Muscle layer of duodenum (tissue), 2 donors: ENCODE data around the gene ZDHHC8.

Experiments used
- H3K27ac ChIP-seq: one replicate; pipeline ENCODE4 v1.7.0; 2013; ENCODE audit warnings: mild to moderate bottlenecking, low read length
- H3K27me3 ChIP-seq: one replicate; pipeline ENCODE4 v1.7.0; 2013; ENCODE audit warnings: low read depth, mild to moderate bottlenecking, control low read depth, low read length
- H3K36me3 ChIP-seq, 2 donors: one replicate each; pipeline ENCODE4 v1.7.0; 2013; ENCODE audit warnings: low read length in 2 of 2, control low read depth in 1 of 2, mild to moderate bottlenecking in 1 of 2; ENCODE audit not compliant: insufficient read depth in 2 of 2, control insufficient read depth in 1 of 2
- H3K4me1 ChIP-seq, 2 donors: one replicate each; pipeline ENCODE4 v1.7.0; 2013; ENCODE audit warnings: low read length in 2 of 2, mild to moderate bottlenecking in 2 of 2, control low read depth in 1 of 2, moderate library complexity in 1 of 2; ENCODE audit not compliant: insufficient read depth in 2 of 2, control insufficient read depth in 1 of 2
- H3K4me3 ChIP-seq, 2 donors: one replicate each; pipeline ENCODE4 v1.7.0; 2013; ENCODE audit warnings: low read length in 2 of 2, low read depth in 1 of 2, mild to moderate bottlenecking in 1 of 2
- H3K9me3 ChIP-seq, 2 donors: one replicate each; pipeline ENCODE4 v1.7.0; 2013; ENCODE audit warnings: low read length in 2 of 2, control low read depth in 1 of 2, mild to moderate bottlenecking in 1 of 2; ENCODE audit not compliant: control insufficient read depth in 1 of 2
- donor health status: healthy.

Gene ZDHHC8

DNA sequence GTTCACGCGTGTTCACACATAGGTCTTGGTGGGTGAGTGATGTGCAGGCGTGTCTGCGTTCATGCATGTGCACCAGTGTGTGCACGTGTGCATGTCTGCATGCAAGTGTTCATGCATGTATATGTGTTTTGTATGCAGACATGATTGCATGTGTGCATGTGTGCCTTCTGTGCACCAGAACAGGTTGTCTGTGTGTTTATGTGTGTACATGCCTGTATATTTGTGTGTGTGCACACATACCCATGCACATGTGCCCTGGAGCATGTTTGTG is 4.9 kb downstream of the ZDHHC8 start:
- Histone ChIP-seq H3K36me3 (peaks cover 0 to 20% of the 10 kb centered on the region in 2 donors), H3K4me3 (no peak overlapping the region), H3K9me3 (no peaks in the 10 kb centered on the region), H3K27me3 (no peaks in the 10 kb centered on the region), H3K27ac (no peak overlapping the region), H3K4me1 (peaks cover 5 to 63% of the 10 kb centered on the region in 2 donors)

DNA sequence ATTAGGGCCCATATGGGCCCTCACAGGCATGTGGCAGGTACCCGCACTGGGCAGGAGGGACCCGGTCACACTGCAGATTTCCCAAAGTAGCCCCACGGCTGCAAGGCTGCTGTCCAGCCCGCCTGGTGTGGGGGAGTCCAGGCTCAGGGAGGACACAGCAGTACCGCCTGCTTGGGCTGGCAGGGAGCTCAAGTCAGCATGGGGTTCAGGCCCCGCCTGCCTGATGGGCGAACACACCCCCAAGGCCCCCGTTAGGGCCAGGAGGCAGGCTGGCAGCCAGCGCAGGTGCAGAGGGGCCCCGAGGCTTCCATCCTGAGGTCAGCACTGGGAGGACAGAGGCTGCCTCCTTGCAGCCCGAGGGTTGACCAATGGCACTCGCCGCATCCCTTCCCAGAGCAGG is 5.5 kb downstream of the ZDHHC8 start:
- peaks cover 5 to 63% of the 10 kb centered on the region in 2 donors for H3K4me1 ChIP-seq
- H3K9me3 ChIP-seq, result no peaks in the 10 kb centered on the region
- peaks cover 0 to 20% of the 10 kb centered on the region in 2 donors for H3K36me3 ChIP-seq
- no peak overlapping the region for H3K4me3 ChIP-seq
- H3K27ac ChIP-seq, result no peak overlapping the region
- H3K27me3 ChIP-seq, result no peaks in the 10 kb centered on the region

DNA sequence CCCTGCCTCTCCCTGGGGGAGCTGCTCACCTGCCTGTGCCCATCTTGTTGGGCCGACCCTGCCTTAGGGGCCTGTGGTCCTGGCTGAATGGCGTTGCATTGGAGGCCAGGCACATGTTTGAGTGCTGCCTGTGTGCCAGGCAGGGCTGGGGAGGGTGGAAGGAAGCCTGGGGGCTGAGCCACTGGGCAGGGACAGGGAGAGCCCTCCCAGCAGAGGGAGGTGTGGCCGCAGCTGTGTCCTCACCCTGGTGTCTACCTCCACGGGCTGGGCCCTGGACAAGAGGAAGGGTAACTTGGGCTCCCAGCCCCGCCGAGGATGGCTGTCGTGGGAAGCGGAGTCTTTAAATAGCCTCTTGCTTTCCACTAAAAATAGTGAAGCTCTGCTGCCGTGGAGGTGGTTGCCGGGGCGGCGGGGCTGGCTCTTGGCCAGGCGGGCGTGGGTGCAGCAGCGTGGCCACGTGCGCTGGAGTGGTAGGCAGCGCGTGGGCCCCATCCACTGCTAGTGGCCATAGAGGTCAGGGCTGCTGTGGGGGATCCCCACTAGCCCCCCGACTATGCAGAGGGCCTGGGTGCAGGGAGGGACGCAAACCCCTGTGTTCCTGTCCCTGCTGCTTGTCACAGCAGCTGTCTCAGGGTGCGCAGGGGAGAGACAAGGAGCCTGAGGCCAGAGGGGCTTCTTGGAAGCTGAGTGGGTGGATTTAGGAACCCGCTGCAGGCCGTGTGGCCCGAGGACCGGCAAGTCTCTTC is 6.2 kb downstream of the ZDHHC8 start:
- Histone ChIP-seq H3K4me3 (peak overlapping the region in 1 of 2 donors; percentile 1), H3K27me3 (no peaks in the 10 kb centered on the region), H3K4me1 (peaks cover 2 to 56% of the 10 kb centered on the region in 2 donors), H3K27ac (no peak overlapping the region), H3K36me3 (peaks cover 0 to 27% of the 10 kb centered on the region in 2 donors), H3K9me3 (no peaks in the 10 kb centered on the region)

DNA sequence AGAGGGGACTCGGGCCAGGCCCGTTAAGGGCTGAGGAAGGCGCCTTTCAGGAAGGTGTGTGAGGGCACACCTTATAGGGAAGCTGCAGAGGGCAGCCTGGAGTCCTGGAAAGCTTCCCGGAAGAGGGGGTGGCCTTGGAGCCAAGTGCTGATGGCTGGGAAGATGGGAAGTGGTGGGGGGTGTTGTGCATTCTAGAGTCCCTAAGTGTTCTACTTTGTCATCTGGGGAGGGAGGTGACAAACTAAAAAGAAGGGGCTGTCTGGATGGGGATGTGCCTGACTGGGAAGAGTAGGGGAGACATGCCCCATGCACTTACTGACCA is 6.8 kb downstream of the ZDHHC8 start:
- H3K9me3 ChIP-seq, result no peaks in the 10 kb centered on the region
- H3K4me3 ChIP-seq, result peak overlapping the region in 1 of 2 donors; percentile 1
- peaks cover 0 to 32% of the 10 kb centered on the region in 2 donors for H3K36me3 ChIP-seq
- H3K27ac ChIP-seq, result no peak overlapping the region
- H3K4me1 ChIP-seq, result peaks cover 0 to 50% of the 10 kb centered on the region in 2 donors
- no peaks in the 10 kb centered on the region for H3K27me3 ChIP-seq

DNA sequence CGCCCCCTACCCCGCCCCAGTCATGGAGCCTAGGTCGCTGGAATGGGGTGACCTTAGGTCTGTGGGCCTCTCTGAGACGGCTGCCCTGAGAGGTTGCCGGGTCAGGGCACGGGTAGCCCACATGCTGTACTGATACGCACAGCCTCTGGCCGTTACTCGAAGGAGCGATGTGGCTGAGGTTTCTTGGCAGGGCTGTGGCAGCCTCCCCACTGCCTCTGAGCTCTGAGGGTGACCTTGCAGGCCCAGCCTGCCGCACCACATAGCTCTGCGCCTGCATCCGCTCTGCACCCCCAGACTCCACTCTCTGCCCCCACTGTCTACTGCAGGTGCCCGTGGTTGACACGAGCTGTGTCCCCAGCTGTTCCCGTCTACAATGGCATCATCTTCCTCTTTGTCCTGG is 7.3 kb downstream of the ZDHHC8 start:
- Histone ChIP-seq H3K9me3 (no peaks in the 10 kb centered on the region), H3K27me3 (no peaks in the 10 kb centered on the region), H3K36me3 (peaks cover 0 to 37% of the 10 kb centered on the region in 2 donors), H3K4me3 (no peak overlapping the region), H3K27ac (no peak overlapping the region), H3K4me1 (peaks cover 0 to 46% of the 10 kb centered on the region in 2 donors)

DNA sequence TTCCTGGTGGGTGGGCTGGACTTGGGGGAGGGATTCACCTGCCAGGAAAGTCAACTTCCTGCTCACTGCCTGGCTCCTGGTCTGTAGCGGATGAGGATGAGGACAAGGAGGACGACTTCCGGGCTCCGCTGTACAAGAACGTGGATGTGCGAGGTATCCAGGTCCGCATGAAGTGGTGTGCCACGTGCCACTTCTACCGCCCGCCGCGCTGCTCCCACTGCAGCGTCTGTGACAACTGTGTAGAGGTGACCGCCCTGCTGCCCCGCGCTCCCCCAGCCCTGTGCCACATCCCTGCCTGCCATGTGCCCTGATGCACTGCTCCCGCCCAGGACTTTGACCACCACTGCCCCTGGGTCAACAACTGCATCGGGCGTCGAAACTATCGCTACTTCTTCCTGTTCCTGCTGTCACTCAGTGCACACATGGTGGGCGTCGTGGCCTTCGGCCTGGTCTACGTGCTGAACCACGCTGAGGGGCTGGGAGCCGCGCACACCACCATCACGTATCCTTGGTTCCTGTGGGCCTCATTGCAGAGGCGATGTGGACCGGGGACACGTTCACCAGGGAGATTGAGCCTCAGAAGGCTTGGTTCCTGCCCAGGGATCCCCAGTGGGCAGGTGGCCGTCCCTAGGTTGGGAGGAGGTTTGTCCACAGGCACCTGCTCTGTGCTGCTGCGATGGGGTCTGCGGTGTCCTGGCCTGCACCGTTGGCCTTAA is 7.9 kb downstream of the ZDHHC8 start:
- Histone ChIP-seq H3K9me3 (no peaks in the 10 kb centered on the region), H3K27ac (no peak overlapping the region), H3K36me3 (peaks cover 0 to 40% of the 10 kb centered on the region in 2 donors), H3K4me1 (peaks cover 0 to 39% of the 10 kb centered on the region in 2 donors), H3K27me3 (no peaks in the 10 kb centered on the region), H3K4me3 (no peak overlapping the region)

DNA sequence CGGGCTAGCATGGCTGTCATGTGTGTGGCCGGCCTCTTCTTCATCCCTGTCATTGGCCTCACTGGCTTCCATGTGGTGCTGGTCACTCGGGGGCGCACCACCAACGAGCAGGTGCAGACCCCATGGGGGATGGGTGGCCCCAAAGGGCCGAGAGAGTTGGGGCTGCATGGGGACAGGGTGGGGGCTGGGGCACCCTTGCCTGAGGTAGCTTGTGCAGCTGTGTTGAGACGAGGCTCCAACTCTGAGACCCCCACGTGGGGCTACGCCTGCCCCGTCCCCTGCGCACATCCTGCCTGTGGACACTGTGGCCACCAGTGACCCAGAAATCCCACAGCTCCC is 8.5 kb downstream of the ZDHHC8 start:
- H3K36me3 ChIP-seq, result peaks cover 0 to 40% of the 10 kb centered on the region in 2 donors

DNA sequence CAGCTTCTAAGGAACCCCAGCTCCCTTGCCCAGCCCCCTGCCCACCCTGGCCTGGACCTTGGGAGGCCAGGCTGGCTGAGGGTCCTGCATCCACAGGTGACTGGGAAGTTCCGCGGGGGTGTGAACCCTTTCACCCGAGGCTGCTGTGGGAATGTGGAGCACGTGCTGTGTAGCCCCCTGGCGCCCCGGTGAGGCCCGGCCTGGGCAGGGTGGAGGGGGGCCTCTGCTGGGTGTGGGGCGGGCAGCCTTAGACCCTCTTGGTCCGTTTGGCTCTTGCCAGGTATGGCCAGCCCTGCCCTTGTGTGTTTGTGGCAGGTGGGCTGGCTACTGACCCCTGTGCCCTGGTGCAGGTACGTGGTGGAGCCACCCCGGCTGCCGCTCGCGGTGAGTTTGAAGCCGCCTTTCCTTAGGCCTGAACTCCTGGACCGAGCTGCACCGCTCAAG is 8.9 kb downstream of the ZDHHC8 start:
- Histone ChIP-seq H3K4me1 (peaks cover 0 to 31% of the 10 kb centered on the region in 2 donors), H3K36me3 (peaks cover 0 to 45% of the 10 kb centered on the region in 2 donors), H3K27ac (no peak overlapping the region), H3K9me3 (no peaks in the 10 kb centered on the region), H3K27me3 (no peaks in the 10 kb centered on the region), H3K4me3 (no peak overlapping the region)

More for the DNA sequence above, 8.5 kb downstream of the ZDHHC8 start:
- Histone ChIP-seq H3K27me3 (no peaks in the 10 kb centered on the region), H3K9me3 (no peaks in the 10 kb centered on the region), H3K27ac (no peak overlapping the region), H3K4me3 (no peak overlapping the region), H3K4me1 (peaks cover 0 to 35% of the 10 kb centered on the region in 2 donors)

DNA sequence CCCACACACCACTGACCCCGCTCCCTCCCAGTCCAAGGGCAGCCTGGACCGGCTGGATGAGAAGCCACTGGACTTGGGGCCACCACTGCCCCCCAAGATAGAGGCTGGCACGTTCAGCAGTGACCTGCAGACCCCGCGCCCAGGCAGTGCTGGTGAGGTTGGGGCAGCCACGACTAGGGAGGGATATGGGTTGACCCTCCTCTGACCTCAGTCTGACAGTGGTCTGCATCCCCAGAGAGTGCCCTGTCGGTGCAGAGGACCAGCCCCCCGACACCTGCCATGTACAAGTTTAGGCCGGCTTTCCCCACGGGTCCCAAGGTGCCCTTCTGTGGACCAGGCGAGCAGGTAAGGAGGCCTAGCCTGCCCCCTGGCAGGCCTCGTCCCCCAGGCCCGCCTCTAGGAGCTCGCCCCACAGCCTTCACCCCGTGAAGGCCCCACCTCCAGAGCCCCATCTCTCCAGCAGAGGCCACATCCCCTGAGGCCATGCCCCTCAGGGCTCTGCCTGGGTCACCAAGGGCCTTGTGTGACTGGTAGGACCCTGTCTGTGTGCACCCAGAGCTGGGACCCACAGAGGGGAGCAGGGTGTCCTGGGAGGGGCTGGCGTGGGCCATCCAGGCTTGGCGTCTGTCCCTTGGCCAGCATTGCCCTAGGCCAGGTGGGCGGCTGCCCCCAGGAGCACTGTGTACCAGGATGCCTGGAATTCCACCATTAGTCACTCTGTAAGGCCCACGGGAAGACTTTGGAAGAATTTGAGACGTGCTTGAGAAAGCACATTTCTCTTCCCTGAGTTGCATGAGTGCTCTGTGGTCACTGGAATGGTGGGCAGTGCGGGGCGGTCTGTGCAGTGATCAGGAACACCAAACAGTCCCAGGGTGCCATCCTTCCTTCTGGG is 9.8 kb downstream of the ZDHHC8 start:
- H3K4me3 ChIP-seq, result no peak overlapping the region
- peaks cover 0 to 22% of the 10 kb centered on the region in 2 donors for H3K4me1 ChIP-seq
- no peak overlapping the region for H3K27ac ChIP-seq
- H3K36me3 ChIP-seq, result peaks cover 0 to 47% of the 10 kb centered on the region in 2 donors
- no peaks in the 10 kb centered on the region for H3K9me3 ChIP-seq
- H3K27me3 ChIP-seq, result no peaks in the 10 kb centered on the region

DNA sequence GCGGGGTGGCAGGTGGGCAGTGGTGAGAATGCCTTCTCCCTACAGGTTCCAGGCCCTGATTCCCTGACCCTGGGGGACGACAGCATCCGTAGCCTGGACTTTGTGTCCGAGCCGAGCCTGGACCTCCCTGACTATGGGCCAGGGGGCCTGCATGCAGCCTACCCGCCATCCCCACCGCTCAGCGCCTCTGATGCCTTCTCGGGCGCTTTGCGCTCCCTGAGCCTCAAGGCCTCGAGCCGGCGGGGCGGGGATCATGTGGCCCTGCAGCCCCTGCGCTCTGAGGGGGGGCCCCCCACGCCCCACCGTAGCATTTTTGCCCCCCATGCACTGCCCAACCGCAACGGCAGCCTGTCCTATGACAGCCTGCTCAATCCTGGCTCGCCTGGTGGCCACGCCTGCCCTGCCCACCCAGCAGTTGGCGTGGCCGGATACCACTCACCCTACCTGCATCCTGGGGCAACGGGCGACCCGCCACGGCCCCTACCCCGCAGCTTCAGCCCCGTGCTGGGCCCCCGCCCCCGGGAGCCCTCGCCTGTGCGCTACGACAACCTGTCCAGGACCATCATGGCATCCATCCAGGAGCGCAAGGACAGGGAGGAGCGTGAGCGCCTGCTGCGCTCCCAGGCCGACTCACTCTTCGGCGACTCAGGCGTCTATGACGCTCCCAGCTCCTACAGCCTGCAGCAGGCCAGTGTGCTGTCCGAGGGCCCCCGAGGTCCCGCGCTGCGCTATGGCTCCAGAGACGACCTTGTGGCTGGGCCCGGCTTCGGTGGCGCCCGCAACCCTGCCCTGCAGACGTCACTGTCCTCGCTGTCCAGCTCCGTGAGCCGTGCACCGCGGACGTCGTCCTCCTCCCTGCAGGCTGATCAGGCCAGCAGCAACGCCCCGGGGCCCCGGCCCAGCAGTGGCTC is 11.4 kb downstream of the ZDHHC8 start:
- Histone ChIP-seq H3K4me1 (peaks cover 0 to 6% of the 10 kb centered on the region in 2 donors), H3K9me3 (no peaks in the 10 kb centered on the region), H3K27me3 (no peaks in the 10 kb centered on the region), H3K4me3 (no peak overlapping the region), H3K36me3 (peaks cover 0 to 47% of the 10 kb centered on the region in 2 donors), H3K27ac (no peak overlapping the region)
